Duodenal mucosa (tissue), 2 donors: Measurements from ENCODE around the gene TMEM40.
A peak's percentile ranks its signal among the peaks of the same experiment; 100 is the strongest.

Source experiments
- H3K27ac ChIP-seq: one replicate; pipeline ENCODE4 v1.7.0; 2013; ENCODE audit warnings: low read depth, low read length
- H3K27me3 ChIP-seq, 2 donors: one replicate each; pipeline ENCODE4 v1.7.0; 2013; ENCODE audit warnings: low read length in 2 of 2, control low read depth in 1 of 2; ENCODE audit not compliant: insufficient read depth in 2 of 2, control insufficient read depth in 1 of 2
- H3K36me3 ChIP-seq, 2 donors: one replicate each; pipeline ENCODE4 v1.7.0; 2013; ENCODE audit warnings: low read length in 2 of 2, control low read depth in 1 of 2; ENCODE audit not compliant: insufficient read depth in 2 of 2, control insufficient read depth in 1 of 2
- H3K4me1 ChIP-seq, 2 donors: one replicate each; pipeline ENCODE4 v1.7.0; 2013; ENCODE audit warnings: low read length in 2 of 2, control low read depth in 1 of 2; ENCODE audit not compliant: insufficient read depth in 2 of 2, control insufficient read depth in 1 of 2
- H3K4me3 ChIP-seq, 2 donors: one replicate each; pipeline ENCODE4 v1.7.0; 2013; ENCODE audit warnings: low read length in 2 of 2, low read depth in 1 of 2
- H3K9ac ChIP-seq, 2 donors: one replicate each; pipeline ENCODE4 v1.7.0; 2013; ENCODE audit warnings: low read length in 2 of 2, low read depth in 1 of 2
- H3K9me3 ChIP-seq, 2 donors: one replicate each; pipeline ENCODE4 v1.7.0; 2013; ENCODE audit warnings: low read length in 2 of 2, control low read depth in 1 of 2; ENCODE audit not compliant: control insufficient read depth in 1 of 2

The TMEM40 gene

DNA sequence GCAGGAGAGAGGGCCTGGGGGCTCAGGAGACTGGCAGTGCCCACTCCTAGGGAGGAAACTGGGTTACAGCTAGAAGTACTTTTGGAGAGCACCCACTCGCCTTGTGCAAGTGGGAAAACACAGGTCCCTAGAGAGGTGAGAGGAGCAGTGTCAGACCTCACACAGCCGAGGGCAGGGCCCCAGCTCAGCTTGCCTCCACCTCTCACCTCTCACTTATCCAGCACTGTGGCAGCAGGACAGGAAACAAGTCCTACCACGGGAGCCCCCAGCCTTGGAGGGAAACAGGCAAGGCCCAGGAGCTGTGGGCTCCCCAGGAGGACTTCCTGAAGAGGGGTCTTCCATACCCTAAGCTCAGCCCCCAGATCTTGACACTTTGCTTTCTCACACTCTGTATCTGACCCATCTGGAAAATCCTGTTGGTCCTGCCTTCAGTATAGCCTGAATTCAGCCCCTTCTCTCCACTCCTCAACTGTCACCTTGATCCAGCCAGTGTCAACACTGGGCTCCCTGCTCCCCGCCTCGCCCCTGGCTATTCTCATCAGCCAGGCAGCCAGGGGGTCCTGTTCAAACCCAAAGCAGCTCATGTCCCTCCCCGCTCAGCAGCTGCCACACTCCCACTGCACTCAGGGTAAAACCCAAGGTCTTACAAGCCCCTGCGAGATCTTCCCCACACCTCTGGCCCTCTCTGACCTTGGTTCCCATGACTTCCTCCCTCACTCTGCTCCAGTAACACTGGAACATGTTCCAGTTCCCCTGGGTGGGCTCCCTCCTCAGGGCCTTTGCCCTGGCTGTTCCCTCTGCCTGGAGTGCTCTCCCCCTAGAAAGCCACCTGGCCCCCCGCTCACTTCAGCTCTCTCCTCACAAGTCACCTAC lies 870 bp upstream of the TMEM40 start:
- Histone ChIP-seq H3K27ac (no peak overlapping the region), H3K36me3 (no peaks in the 10 kb centered on the region)

DNA sequence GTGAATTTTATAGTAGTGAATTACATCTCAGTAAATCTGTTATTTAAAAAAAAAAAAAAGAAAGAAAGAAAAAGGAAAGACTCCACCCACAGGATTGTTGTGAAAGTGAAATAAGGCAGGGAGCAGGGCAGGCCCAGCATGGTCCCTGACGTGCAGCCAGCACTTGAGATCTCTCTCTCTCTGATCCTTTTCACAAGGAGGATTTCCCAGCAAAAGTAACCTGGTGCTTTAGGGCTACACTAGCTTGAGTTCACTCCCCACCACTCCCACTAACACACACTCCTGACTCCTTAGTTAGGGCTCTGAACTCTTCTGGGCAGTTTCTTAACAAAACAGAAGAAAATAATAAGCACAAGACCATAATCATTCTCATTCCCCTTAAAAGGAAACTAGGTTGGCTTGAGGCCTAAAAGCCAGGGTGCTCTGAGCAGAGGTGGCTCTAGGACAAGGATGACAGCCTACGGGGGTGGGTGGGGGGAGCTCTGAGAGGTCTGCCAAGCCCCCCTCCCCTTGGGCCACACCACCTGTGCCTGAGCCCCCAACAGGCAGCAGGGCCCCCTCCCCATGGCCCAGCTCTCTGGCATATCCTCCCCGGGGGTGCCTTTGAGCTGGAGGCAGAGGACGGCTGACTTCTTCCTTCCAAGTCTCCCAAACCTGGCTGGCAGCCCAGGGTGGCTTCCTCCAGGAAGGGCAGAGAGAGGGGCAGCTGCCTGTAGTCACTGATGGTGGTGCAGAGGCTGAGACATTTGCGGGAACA lies 856 bp downstream of the TMEM40 start:
- H3K27ac ChIP-seq, result no peak overlapping the region
- H3K4me3 ChIP-seq, result no peak overlapping the region
- no peaks in the 10 kb centered on the region for H3K4me1 ChIP-seq
- H3K27me3 ChIP-seq, result no peaks in the 10 kb centered on the region
- H3K9me3 ChIP-seq, result no peaks in the 10 kb centered on the region
- H3K9ac ChIP-seq, result peak overlapping the region in 1 of 2 donors; percentile 3
- no peaks in the 10 kb centered on the region for H3K36me3 ChIP-seq

More for the DNA sequence above, 870 bp upstream of the TMEM40 start:
- H3K4me1 ChIP-seq, result no peaks in the 10 kb centered on the region
- no peak overlapping the region for H3K4me3 ChIP-seq
- no peak overlapping the region for H3K9ac ChIP-seq
- H3K27me3 ChIP-seq, result no peaks in the 10 kb centered on the region
- H3K9me3 ChIP-seq, result no peaks in the 10 kb centered on the region

DNA sequence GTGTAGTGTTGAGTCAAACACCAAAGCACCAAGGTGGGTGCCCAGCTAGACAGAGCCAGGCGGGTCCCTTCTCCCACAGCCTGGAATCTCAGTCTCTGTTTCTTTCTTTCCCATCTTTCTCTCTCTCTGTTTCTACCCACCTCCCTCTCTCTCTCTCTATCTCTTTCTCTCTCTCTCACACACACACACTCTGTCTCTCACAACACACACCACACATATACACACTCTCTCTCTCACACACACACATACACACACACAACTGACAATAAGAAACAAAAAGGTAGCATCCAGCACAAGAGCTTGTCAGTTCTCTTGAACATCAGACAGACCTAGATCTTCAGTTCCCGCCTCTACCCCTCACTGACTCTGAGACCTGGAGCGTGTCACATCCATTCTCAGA lies 2.4 kb downstream of the TMEM40 start:
- no peak overlapping the region for H3K9ac ChIP-seq
- H3K4me3 ChIP-seq, result no peak overlapping the region

DNA sequence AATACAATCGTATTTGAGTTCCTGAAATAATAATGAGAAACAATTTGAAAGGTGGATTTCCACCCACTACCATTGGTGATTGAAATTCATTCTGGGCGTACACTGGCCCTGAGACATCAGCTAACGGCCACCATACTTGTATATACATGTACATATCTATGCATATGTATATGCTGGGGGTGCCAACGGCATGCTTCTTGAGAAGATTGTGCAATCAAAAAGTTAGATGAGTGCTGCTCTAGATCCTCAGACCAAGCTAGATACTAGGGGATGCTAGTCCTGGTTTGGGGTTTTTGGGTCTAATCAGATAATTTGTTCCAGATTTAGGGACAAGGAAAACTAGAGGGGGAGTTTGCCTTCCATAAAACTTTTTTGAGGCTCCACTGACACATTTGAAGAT lies 2.9 kb downstream of the TMEM40 start:
- Histone ChIP-seq H3K9ac (no peak overlapping the region), H3K36me3 (no peaks in the 10 kb centered on the region), H3K4me3 (no peak overlapping the region), H3K27me3 (no peaks in the 10 kb centered on the region), H3K4me1 (no peaks in the 10 kb centered on the region), H3K27ac (no peak overlapping the region), H3K9me3 (no peaks in the 10 kb centered on the region)

More for the DNA sequence above, 2.4 kb downstream of the TMEM40 start:
- no peaks in the 10 kb centered on the region for H3K9me3 ChIP-seq
- no peak overlapping the region for H3K27ac ChIP-seq
- H3K4me1 ChIP-seq, result no peaks in the 10 kb centered on the region
- H3K27me3 ChIP-seq, result no peaks in the 10 kb centered on the region
- no peaks in the 10 kb centered on the region for H3K36me3 ChIP-seq

DNA sequence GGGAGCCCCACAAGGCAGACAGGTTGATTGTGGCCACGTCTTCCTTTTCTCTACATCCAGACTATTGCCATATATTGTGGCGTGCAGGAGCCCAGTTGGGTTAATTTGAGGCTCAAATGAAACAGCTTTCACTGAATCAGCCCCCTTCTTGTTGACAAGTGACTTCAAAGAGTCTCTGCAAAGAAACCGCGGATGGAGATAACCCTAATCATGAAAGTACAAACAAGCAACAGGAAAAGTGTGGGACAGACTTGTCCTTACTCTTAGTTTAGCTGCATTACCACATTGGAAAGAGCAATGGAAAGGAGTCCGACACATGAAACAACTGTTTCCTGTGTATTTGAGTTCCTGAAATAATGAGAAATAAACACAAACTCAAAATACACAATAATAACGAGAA lies 3.3 kb downstream of the TMEM40 start:
- Histone ChIP-seq H3K27ac (no peak overlapping the region), H3K27me3 (no peaks in the 10 kb centered on the region), H3K9me3 (no peaks in the 10 kb centered on the region)

DNA sequence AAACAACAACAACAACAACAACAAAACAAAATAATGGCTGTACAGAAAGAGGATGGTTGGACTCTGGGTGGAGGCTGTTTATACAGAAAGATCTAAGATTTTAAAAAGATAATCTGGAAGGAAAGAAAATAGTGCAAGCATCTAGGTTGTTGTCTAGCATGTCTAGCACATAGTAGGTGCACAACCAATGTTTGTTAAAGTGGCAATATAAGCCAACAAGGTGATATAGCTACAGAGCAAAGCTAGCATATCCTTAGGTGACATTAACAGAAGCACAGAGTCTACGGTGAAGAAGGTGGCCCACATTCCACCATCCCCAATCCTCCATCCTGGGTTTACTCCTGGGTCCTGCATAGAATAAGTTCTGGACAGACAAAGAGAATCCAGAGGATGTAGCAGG lies 4.7 kb downstream of the TMEM40 start:
- Histone ChIP-seq H3K27ac (no peak overlapping the region), H3K4me3 (no peak overlapping the region), H3K9me3 (no peaks in the 10 kb centered on the region), H3K27me3 (no peaks in the 10 kb centered on the region), H3K36me3 (no peaks in the 10 kb centered on the region), H3K4me1 (no peaks in the 10 kb centered on the region), H3K9ac (no peak overlapping the region)

More for the DNA sequence above, 3.3 kb downstream of the TMEM40 start:
- H3K4me1 ChIP-seq, result no peaks in the 10 kb centered on the region
- no peaks in the 10 kb centered on the region for H3K36me3 ChIP-seq
- no peak overlapping the region for H3K9ac ChIP-seq
- H3K4me3 ChIP-seq, result no peak overlapping the region

DNA sequence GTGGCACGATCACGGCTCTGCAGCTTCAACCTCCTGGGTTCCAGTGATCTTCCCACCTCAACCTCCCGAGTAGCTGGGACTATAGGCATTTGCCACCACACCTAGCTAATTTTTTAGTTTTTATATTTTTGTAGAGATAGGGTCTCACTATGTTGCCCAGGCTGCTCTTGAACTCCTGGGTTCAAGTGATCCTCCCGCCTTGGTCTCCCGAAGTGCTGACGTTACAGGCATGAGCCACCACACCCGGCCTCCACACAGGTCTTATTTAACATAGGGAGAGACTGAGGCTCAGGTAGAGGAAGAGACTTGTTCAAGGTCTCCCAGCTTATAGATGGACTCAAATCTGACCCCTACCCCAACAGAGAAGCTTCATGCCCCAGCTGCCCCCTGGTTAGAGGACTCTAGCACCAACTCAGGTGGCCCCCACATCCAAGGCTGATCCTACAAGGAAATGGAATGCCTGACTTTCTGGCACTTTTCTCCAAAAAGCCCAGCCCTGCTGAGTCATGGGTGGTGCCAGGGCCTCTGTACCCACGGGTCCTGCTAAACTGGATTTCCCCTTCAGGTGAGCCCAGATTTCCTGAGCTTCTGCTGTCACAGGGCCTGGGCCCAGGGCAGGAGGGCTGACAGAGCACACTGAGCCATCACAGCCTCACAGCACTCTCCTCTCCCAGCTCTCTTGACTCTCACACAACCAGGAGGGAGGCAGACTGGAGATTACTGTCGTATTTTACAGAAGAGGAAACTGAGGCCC lies 5.6 kb downstream of the TMEM40 start:
- Histone ChIP-seq H3K9me3 (no peaks in the 10 kb centered on the region), H3K4me1 (no peaks in the 10 kb centered on the region), H3K4me3 (no peak overlapping the region), H3K27me3 (no peaks in the 10 kb centered on the region), H3K27ac (no peak overlapping the region), H3K36me3 (no peaks in the 10 kb centered on the region), H3K9ac (no peak overlapping the region)

DNA sequence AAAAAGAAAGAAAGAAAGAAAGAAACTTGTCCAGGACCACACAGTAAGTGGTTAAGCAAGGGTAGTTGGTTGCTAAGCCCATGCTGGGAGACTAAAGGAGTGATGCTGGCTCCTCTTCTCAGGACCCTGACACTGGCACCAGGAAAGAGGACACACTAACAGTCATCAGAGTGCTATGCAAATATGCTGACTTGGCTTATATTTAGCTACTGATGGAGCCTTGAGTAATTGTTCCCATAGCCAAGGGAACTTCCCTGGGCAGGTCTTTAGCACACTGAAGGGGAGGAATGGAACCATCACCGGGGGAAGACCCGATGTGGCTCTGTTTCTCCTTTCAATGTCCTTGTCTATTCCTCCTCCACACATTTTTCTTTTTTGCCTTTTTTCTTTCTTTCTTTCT lies 6.2 kb downstream of the TMEM40 start:
- H3K4me3 ChIP-seq, result no peak overlapping the region
- no peaks in the 10 kb centered on the region for H3K4me1 ChIP-seq
- H3K27me3 ChIP-seq, result no peaks in the 10 kb centered on the region
- H3K36me3 ChIP-seq, result no peaks in the 10 kb centered on the region
- no peak overlapping the region for H3K27ac ChIP-seq
- no peaks in the 10 kb centered on the region for H3K9me3 ChIP-seq
- no peak overlapping the region for H3K9ac ChIP-seq

DNA sequence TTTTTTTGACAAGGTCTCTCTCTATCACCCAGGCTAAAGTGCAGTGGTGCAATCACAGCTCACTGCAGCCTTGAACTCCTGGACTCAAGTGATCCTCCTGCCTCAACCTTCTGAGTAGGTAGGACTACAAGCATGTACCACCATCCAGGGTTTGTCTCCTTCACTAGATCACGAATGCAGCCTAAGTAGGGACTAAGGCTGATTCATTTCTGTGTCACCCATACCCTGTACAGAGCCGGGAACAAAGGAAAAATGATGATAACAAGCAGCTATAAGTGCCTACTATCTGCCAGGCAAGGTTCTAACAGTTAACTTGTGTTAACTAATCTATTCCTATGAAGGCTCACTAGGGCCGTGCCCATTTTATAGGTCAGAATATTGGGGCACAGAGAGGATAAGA lies 7.0 kb downstream of the TMEM40 start:
- Histone ChIP-seq H3K4me3 (no peak overlapping the region), H3K4me1 (no peaks in the 10 kb centered on the region), H3K36me3 (no peaks in the 10 kb centered on the region), H3K9ac (no peak overlapping the region), H3K27ac (no peak overlapping the region), H3K9me3 (no peaks in the 10 kb centered on the region), H3K27me3 (no peaks in the 10 kb centered on the region)

DNA sequence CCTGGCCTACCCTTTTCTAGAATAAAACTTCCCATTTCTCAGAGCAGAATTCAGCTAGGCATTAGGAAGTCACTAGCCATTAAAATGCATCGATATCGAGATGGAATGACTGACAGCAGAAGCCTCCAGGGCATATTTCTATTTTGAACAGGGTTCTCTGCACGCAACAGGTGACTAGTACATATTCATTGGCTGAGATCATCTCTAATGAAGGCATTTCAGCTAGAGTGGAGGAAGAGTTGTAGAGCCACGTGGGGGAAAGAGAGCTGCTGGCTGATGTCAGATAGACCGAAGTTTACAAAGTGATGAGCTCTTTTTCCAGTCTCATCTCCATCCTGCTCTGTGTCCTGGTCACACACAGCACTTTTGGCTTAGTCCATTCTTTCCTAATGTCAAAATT lies 7.5 kb downstream of the TMEM40 start:
- no peaks in the 10 kb centered on the region for H3K4me1 ChIP-seq
- H3K9ac ChIP-seq, result no peak overlapping the region
- H3K27ac ChIP-seq, result no peak overlapping the region
- no peaks in the 10 kb centered on the region for H3K27me3 ChIP-seq
- H3K4me3 ChIP-seq, result no peak overlapping the region
- H3K36me3 ChIP-seq, result no peaks in the 10 kb centered on the region
- no peaks in the 10 kb centered on the region for H3K9me3 ChIP-seq
